GF-D8 (cell line): ENCODE results near the gene TMEM229B.

ENCODE experiments used
- DNase-seq: peaks from one replicate; lab custom pipeline; 2025; lab: John Stamatoyannopoulos, UW

Gene TMEM229B

DNA sequence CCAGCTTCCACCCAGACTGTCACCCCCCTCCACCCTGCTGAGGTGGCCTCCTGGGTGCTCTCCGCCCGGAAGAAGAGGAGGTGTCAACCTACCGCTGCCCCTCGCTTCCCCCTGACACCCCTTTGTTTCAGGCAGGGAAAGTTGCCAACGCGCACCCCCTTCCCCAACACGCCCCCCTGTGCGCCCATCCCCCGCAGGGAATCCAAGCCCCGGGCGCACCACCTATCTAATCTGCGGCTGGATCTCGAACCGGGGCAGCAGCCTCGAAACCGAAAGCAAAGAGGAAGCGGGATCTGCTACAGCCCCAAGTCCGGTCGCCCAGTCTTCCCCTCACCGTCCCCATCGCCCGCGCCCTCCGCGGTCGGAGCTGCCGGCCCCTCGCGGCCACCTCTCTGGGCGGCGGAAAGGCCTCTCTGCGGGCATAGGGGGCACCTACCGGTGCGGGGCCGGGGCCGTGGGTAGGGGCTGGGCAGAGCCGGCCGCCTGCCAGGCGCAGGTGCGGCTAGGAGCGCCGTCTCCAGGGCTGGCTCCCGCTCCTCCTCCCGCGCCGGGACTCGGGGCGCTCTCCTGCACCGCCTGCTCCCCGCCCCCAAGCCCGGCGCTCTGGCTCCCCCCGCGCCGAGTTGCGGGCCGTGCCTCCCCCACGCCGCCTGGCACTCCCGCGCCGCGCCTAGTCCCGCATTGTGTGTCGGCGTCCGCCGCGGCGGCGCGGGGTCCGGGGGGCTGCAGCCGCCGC is 26.3 kb upstream of the TMEM229B start:
- no peak for DNase-seq

DNA sequence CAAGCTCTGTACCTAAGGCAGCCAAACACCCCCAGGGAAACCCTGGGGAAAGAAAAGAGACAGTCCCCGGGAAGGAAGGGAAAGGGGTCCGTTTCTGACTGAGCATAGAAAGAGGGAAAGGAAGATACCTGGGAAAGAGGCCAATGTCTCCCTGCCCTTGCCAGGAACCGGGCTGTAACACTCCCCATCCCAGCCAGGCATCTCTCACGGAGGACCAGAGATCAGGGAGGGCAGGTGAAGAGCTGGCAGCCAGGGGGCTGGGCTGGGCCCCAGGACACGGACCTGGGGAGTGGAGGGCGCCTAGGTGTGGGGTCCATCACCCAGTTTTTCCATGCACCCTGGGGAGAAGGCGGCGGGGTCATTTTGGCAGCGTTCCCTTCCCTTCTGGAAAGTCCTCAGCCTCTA is 25.7 kb upstream of the TMEM229B start:
- no peak for DNase-seq

DNA sequence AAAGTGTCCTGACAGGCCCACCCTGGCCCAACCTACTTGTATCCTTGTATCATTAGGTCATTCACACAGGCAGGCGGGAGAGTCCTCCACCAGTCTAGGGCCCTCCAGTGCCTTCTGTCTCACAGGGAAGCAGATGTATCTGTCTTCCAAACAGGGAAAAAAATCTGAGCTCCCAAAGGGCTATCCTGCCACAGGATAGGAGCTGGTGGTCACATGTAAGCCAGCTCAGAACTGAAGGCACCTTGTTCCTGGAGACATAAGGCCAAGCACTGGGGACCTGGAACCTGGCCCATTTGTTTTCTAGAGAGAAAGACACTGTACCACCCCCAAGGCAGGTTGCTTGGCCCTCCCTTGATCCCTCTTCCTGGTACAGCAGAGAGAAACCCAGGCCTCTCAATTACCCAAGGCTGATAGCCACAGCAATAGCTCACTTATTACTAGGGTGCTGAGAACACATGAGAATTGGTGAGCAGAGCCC is 25.1 kb upstream of the TMEM229B start:
- no peak for DNase-seq

DNA sequence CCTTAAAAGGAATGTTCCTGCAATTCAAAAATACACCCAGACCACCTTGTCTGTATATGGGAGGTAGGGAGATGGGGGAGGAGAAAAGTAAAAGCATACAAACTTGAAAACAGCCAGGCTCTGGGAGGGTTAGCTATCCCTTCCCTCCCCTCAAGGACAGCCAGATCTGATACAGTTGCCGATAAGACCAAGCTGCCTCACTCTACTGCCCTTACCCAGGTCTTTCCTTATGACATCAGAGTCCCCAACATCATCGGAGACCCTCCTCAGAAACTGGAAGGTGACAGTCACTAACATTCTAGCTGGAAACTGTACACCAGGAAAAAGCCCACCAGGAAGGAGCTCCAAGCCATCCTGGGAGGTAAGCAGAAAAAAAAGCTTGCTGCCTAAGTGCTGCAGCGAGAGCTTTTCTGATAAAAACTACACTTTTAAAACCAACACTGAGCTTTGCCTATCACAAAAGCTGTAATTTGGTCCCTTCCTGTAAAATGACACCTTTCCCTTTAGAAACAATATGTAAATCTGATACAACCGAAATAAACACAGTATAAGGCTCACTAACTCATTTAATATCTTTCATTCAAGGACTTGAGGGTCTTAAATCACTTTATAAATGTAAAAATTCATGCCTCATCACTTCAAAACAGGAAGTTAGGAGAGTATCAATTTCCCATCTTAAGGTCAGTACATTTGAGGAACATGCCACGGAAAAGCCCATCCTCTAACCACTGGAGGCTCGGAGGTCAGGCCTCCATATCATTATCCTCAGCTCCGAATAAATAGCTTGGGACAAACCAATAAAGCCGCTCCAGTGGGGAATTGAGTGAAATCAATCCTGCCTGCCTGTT is 24.2 kb upstream of the TMEM229B start:
- no peak for DNase-seq

DNA sequence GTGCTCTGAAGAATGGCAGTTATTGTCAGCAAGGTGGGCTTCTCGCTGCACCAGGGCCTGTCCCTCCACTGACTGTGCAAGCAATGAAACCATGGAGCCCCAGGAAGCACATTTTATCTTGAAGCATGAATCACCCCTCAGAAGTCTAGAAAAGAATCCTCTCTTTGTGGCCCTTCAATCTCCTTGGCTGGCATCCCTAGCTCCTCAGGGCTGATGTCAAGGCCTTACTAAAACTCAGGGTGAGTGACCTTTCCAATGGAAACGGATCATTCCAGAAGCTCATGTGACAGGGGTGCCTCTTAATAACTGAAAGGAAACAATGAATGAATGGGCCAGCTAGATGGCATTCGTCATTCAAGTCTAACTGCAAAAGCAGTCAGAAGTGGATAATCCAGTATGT is 22.3 kb upstream of the TMEM229B start:
- DNase-seq = no peak

DNA sequence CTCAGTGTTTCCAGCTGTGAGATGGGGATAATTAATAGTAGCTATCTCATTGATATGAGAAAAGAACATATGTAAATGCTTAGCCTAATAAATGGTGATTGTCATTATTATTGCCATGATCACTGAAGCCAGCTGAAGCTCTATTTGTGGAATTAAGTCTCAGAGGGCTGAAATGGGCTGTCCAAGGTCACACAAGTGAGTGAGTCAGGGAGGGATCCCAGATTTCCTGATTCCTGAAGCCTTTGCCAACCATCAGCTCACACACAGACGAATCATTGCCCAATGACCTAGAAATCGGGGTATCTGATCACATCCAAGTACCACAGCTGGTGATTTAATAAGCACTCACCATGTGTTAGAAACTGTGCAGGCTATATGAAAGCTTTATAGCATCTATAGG is 21.6 kb upstream of the TMEM229B start:
- no peak for DNase-seq

DNA sequence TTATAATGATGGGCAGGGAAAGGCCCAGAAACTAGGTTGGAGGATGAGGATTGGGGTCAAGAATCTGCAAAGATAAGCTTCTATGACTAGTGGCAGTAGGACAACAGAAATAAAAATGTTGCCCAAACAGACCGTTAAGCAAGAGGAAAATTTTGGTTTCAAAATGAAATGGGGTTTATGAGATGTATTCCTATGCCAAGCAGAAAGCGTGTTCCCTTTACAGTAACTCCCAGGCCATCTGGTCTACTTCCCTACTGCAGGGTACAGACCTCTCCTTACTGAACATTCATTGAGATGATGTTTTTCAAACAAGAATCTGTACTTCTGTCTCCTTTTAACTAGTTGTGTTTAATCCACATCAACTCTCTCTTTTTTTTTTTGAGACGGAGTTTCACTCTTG is 20.4 kb upstream of the TMEM229B start:
- no peak for DNase-seq

DNA sequence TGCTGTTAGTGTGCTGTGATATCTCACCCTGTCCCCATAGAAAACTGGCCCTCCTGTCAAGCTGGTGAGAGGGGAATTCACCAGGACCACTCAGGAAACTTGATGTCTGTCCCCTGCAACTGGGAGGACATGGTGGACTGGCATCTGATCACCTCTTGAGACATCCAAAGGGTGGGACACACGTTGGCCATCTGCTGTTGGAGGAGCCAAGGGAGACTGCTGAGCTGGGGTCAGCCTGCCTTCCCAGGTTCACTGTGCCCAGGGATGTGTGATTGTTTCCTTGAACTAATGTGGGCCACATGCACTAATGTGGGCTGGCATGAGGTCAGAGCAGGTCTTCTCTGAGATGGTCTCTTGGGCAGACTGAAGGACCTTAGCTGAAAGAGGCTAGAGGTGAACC is 16.7 kb upstream of the TMEM229B start:
- no peak for DNase-seq

DNA sequence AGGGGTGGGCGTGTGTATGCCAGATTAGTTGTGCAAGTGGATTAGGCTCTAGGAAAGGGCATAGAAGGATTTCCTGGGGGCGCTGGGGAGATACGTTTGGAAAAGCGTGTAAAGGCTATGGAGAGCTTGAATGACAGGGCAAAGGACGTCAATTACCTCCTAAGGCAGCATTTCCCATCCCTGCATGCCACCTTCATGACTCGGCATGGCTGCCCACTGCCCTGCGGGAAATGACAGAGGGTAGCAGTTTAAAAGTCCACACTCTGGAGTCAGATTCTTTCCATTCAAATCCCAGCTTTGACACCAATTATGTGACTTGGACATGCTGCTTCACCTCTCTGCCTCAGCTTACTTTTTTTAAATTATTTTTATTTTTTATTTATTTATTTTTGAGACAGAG is 14.8 kb upstream of the TMEM229B start:
- no peak for DNase-seq

DNA sequence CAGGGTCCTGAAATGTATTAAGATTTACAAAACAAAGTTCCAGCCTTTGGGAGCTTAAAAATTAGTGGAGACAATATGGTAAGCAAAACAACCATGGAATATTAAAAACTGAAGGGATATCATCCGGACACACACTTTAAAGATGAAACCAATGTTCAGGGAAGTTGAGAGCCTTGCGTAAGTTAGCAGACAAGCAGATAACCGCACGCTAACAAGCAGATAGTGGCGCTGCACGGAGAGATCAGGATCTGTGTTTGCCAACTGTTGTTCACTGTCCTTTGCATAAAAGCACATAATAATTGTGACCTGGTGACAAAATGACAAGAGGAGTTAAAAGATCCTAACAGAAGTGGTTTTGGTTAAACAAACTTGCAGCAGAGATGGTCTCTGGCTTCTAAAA is 14.3 kb upstream of the TMEM229B start:
- no peak for DNase-seq

DNA sequence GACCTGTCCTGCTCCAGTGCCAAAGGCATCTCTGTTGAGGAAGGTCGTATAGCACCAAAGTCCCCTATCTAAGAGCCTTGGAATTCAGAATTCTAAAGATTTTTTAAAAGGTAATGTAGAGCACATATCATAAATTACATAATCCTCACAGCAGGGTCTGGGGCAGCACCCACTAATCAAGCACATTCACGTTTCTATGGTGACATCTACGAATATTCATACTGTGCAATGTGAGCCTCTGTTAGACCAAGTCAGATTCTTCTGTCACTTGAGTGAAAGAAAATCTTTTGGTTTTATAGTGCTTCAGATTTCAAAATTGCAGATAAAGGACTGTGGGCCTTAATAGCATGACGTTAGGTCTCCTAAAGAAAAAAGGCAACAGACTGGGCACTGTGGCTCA is 13.1 kb upstream of the TMEM229B start:
- no peak for DNase-seq

DNA sequence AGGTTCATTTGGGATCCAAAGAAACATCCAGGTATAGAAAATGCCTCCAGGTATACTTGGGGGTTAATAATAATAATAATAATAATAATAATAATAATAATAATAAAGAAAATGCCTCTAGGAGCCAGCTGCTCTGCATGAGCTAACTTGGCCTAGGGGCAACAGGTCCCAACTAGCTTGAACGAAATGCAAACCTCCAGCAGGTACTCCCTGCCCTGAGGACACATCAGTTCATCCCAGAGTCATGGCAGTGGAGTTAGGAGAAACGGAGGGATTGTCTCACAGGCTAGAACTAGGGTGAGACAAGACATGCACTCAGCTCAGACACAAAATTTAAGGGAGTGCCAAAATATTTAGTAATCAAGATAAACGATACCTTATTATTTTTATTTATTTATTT is 12.5 kb upstream of the TMEM229B start:
- no peak for DNase-seq

DNA sequence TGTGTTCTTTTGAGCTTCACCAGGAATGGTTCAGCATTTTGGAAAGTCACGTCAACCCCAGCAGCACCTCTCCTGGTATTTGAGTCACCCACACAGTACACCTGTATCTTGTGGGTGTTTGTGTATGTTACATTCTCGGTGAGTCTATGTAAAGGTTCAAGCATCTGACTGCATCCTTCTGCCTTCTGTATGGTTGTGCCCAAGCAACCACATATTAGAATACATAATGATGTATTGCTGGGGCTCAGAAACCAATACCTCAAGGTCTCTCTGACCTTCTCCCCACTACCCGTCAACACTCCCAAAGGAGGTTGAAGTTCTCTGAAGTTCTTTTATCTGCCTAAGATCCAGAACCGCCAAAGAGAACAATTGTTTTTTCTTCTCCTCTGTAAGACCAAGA is 9.2 kb upstream of the TMEM229B start:
- DNase-seq = no peak

DNA sequence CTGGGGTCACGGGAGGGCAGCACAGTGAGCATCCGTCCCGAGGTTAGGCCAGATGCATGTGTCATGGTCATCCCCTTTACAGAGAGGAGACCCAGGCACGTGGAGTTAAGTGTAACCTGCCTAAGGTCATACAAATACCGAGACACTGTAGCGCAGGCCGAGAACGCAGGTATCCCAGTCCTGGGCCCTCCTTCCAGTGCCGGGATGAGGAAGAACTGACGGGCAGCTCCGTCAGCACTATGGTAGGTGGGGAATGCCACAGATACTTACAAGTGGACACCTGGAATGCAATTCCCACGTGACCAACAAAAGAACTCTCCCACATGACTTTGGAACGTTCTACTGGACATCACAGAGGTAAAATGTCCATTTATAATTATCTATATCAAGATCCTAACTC is 8.7 kb upstream of the TMEM229B start:
- no peak for DNase-seq

DNA sequence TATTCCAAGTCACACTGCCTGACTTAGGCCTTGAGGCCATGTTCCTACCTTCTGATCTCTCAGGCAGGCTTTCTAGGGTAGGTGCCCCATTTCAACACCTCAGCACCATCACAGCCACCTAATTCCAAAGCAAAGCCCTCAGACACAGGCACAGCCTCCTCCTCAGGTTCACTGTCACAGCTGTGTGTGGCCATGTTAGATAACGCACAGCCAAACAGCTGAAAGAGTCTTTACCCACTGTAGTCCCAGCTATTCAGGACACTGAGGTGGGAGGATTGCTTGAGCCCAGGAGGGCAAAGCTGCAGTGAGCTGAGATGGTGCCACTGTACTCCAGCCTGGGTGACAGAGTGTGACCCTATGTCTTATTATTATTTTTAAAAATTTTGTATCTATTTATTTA is 7.3 kb upstream of the TMEM229B start:
- no peak for DNase-seq

DNA sequence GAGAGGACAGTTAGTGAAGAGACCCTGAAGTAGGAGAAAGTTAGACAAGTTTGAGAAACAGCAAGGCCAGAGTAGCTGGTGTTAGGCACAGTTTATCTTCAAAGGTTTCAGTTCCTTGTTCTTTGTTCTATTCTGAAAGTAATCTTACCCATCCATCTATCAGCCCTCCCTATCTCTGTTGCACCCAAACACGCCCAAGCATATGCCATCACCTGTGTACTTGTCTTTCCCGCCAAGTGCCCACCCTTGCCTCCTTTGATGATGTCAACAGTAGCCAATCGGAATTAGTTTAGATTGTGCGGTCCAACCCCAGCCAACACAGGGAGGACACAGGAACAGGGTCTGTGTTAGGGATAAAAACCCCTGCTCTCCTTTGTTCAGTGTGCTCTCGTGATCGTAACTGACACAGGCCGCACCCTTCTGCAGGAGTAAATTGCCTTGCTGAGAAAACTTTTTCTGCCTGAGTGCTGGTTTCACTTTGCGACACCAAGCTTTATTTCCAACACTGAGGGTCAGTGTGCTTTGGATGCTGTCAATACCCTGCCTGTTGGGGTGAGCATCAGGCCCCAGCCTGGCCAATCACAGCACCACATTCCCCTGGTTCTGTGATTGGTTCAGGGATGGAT is 4.7 kb upstream of the TMEM229B start:
- DNase-seq = no peak

DNA sequence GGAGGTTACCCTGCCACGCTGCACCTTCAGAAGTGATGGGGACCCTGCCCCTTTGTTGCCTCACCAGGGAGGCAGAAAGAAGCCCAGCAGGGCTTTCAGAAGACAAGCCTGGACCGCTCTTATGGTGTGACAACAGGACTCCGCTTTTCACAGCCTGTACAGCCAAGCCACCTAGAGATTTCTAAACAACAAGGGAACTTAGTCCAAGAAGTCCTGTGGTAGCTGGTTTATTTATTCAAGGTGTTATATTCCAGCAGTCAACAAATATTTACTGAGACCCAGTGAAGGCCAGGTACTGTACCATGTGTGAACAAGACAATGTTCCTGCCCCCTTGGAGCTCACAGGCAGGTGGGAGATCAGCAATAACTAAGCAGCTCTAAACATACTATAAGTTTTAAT is 4.0 kb upstream of the TMEM229B start:
- no peak for DNase-seq

DNA sequence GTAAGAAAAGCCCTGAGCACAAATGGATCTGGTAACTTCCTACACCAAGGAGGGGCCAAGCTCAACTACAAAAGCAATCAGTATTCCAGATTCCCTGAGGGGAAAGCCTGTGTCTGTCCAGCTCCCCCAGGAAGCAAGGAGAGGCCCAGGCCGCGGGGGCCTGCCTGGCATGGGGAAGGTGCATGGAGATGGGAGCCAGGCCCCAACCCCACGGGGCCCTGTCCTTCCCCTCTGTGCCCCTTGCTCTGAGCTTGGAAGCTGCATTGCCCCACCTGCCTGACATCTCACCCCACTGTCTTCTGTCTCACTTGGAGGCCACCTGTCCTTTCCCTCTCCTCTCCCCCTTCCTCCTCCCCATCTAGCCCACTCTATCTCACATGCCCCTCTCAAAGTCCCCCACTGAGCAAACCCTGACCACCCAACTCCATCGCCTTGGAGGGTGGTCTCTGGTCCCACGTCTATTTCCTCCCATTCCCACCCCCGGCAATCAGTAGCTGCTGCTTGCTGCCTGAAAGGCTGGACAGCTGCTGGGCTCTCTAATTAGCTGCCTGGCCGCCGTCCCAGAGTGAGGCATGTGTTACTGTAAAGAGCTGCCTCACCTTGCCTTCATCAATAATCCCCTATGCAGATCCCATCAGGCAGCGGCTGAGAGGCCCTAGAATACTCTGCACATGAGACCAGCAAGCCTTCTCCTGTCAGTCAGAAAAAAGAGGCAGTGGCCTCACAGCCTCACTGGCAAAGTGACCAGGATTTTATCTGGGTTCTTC is 3.4 kb upstream of the TMEM229B start:
- no peak for DNase-seq

DNA sequence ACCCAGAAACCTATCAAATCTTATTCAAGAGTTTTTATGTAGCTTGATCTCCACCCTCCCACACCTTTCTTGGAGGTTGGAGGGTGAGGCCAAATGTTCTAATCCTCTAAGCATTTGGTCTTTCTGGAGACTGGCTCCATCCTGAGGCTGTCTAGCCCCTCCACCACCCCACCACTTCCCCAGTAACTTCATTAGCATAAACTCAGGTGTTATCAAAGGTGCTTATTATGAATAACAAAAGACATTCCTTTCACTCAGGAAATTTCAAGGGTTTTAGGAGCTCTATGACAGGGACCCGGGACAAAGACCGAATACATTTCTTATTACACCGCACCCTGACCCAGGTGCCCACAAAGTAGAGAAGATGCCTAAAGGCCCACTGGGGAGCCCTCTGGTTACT is 2.8 kb upstream of the TMEM229B start:
- no peak for DNase-seq

DNA sequence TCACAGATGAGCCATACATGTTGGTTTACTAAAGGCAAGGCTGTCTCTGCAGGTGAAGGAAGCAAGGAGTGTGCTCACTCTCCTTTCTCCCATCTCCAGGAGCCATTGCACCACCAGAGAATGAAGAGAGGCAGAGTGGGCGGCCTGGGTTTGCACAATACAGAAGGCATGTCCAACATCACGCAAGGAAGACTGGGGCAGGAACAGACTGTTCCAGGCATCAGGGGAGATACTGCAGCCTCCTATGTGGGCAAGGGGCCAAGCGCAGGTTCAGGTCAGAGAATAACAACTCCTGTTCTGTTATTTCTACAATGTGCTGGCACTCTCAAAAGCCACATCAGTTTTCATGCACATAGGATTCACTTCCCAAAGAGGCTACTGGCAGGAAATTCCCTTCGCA is 1.7 kb upstream of the TMEM229B start:
- no peak for DNase-seq

DNA sequence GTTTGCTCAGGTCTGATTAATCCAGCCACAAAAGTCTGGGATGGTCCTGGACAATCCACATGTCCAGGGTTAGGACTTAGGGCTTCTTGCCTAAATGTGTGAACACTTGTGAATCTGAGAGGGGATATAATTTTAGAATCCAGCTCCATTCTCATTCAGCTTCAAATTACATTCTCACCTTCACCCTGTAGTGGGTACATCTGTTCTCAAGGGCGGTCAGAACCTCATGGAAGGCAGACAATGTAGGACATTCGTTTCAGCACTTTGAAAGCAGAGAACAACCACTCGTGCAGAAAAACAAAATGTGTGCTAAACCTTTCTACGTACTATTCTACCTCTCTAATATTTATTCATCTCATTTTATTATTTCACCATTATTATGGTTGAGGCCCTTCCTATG is 1.2 kb downstream of the TMEM229B start:
- no peak for DNase-seq

DNA sequence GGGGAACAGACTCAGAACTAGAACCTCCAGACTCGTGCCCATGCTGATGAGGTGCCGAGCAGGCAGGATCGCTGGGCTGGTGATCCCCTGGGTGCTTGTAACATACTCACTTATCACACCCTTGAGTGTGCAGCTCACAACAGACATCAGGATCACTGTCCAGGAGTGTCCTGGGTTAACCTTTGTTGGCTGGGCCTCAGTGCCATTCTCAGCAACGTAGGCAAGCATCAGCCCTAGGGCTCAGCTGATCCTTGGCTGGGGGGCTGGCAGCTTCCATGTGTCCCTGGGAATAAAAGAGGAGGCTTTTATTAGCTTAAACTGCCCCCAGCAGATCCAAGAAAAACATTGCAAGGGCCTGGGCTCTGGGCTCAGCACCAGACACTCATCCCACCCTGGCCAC is 1.6 kb downstream of the TMEM229B start:
- no peak for DNase-seq
